ENCODE results near the gene NAT9. TPM values are rescaled to one million over a fixed set of nuclear protein-coding genes. Genes with fewer than 3 reads are reported as not detected.

NAT9 gene
- total and polyA plus RNA-seq, 2 donors (not counting 3 experiments of a cell fraction or from before 2014, with no cell fraction given), result 39.3 to 44.8 TPM

- Histone ChIP-seq H3K79me2 (ENCODE audit: control insufficient read depth, insufficient read depth, low read length) (no peaks in the 10 kb centered on the region), H3K4me1 (ENCODE audit: control insufficient read depth, extremely low read depth, insufficient read depth, low read length) (no peaks in the 10 kb centered on the region), H3K27me3 (ENCODE audit: control insufficient read depth in 2 of 2, insufficient read depth in 2 of 2, low read length in 2 of 2) (peaks cover 29 to 39% of the 10 kb centered on the region in 2 experiments), H3K27ac (ENCODE audit: insufficient read depth, low read depth, low read length) (no peak within 1 kb of the TSS), H3K9ac (replicated peaks; ENCODE audit: extremely low read depth, insufficient read depth, low read length) (no peak within 1 kb of the TSS), H3K4me3 (replicated peaks in 1 of 3; ENCODE audit: insufficient read depth in 1 of 3, low read depth in 1 of 3, low read length in 3 of 3) (no peak within 1 kb of the TSS), H4K20me1 (replicated peaks; ENCODE audit: control insufficient read depth, extremely low read depth, insufficient read depth, low read length) (no peaks in the 10 kb centered on the region), H3K9me3 (replicated peaks; ENCODE audit: control insufficient read depth, insufficient read depth, low read length) (no peaks in the 10 kb centered on the region), H2AFZ (ENCODE audit: low read depth, low read length) (no peak within 1 kb of the TSS), H3K9me1 (replicated peaks; ENCODE audit: control insufficient read depth, extremely low read depth, insufficient read depth, low read length) (no peaks in the 10 kb centered on the region), H3K4me2 (ENCODE audit: insufficient read depth, low read length) (no peak within 1 kb of the TSS), H3K36me3 (ENCODE audit: control insufficient read depth in 2 of 2, extremely low read depth in 1 of 2, insufficient read depth in 2 of 2, low read length in 2 of 2) (no peaks in the 10 kb centered on the region)
- intact Hi-C loops (cut with micrococcal nuclease) (loop anchor here (1.0 to 2.0 kb wide), 2 partner anchors 79 to 170 kb away; partner anchors contain the start of gene CD300H), dilution Hi-C loops (cut with MboI; ENCODE audit: extremely low pct_ligation_motif_present, low sequenced_read_pairs) (no loop called here)
- BruUV-seq (replicated peaks), result no TSS peak
- ChIA-PET POLR2A (no interaction called here), CTCF (interaction anchor here (0.6 to 4.1 kb wide), 12 partner anchors 8 to 357 kb away, joined by 3 to 131 read pairs (median 4); no protein-coding TSS in a partner anchor)
- DNase-seq (ENCODE audit: low read depth, low spot score) (no peak), FAIRE-seq (no peak)
- TF ChIP-seq MAX (IDR thresholded peaks at IDR 0.05; ENCODE audit: insufficient read depth, insufficient read length) (no peak), EZH2 (IDR thresholded peaks at IDR 0.05; ENCODE audit: borderline replicate concordance, low read depth, low read length, severe bottlenecking) (peak; percentile 92), CTCF (IDR thresholded peaks at IDR 0.05; ENCODE audit: extremely low read depth in 1 of 2, insufficient read depth in 1 of 2, low read depth in 1 of 2, low read length in 2 of 2) (peak in 1 of 2 donors; percentile 41), POLR2A (IDR thresholded peaks at IDR 0.05; ENCODE audit: low read depth, low read length) (no peak)
Measured at GRCh38 chr17:74736513-74737298, 39.4 kb downstream of the NAT9 start, which contains the start of gene RAB37. Gene RAB37, plus strand, starts transcription at chr17:74737256. Its CDS starts 17 bp downstream, at chr17:74737273.

Data from endothelial cell of umbilical vein (primary cell).